Stomach smooth muscle (tissue), 2 donors: Measurements from ENCODE around the gene SPATA45.
"Not testable (repeated sequence)": the region's sequence is repeated elsewhere in the genome, so short reads cannot be mapped to it uniquely, and the experiment has no call there.

Experiments
- H3K27ac ChIP-seq: one replicate; pipeline ENCODE4 v1.7.0; 2013; ENCODE audit warnings: mild to moderate bottlenecking, low read length, inconsistent platforms
- H3K27me3 ChIP-seq, 2 donors: one replicate each; pipeline ENCODE4 v1.7.0; 2013; ENCODE audit warnings: low read length in 2 of 2; ENCODE audit not compliant: insufficient read depth in 2 of 2, control insufficient read depth in 1 of 2
- H3K36me3 ChIP-seq, 2 donors: one replicate each; pipeline ENCODE4 v1.7.0; 2013; ENCODE audit warnings: low read length in 2 of 2; ENCODE audit not compliant: control insufficient read depth in 2 of 2, insufficient read depth in 2 of 2
- H3K4me1 ChIP-seq: one replicate; pipeline ENCODE4 v1.7.0; 2013; ENCODE audit warnings: low read length; ENCODE audit not compliant: control insufficient read depth, insufficient read depth
- H3K4me3 ChIP-seq, 2 donors: one replicate each; pipeline ENCODE4 v1.7.0; 2013; ENCODE audit warnings: low read length in 2 of 2
- H3K9ac ChIP-seq, 2 donors: one replicate each; pipeline ENCODE4 v1.7.0; 2013; ENCODE audit warnings: low read length in 2 of 2, mild to moderate bottlenecking in 1 of 2
- H3K9me3 ChIP-seq, 2 donors: one replicate each; pipeline ENCODE4 v1.7.0; 2013; ENCODE audit warnings: low read length in 2 of 2; ENCODE audit not compliant: control insufficient read depth in 2 of 2
- donor health status: healthy.
- donor health status: Pancreatic carcinoma.

The SPATA45 gene

GRCh38 chr1:212847549-212847948 is at the start of gene SPATA45:
Gene SPATA45 (minus strand): TSS chr1:212847649. CDS start chr1:212836149, 11,500 bp downstream.
- no peak within 1 kb of the TSS for H3K27ac ChIP-seq
- H3K4me3 ChIP-seq: no peak within 1 kb of the TSS
- no peaks in the 10 kb centered on the region for H3K9me3 ChIP-seq
- no peaks in the 10 kb centered on the region for H3K27me3 ChIP-seq
- no peak within 1 kb of the TSS for H3K9ac ChIP-seq
- H3K4me1 ChIP-seq: no peaks in the 10 kb centered on the region
- H3K36me3 ChIP-seq: no peaks in the 10 kb centered on the region

- Histone ChIP-seq H3K36me3 (peaks cover 22 to 35% of the 10 kb centered on the region in 2 donors), H3K9ac (no peak overlapping the region), H3K9me3 (no peaks in the 10 kb centered on the region), H3K4me3 (no peak overlapping the region), H3K4me1 (no peaks in the 10 kb centered on the region), H3K27ac (no peak overlapping the region), H3K27me3 (no peaks in the 10 kb centered on the region)
Observed at GRCh38 chr1:212892108-212892507, 44.7 kb upstream of the SPATA45 start.

GRCh38 chr1:212884592-212884991 is 37.1 kb upstream of the SPATA45 start:
- Histone ChIP-seq H3K27ac (no peak overlapping the region), H3K9me3 (no peaks in the 10 kb centered on the region), H3K9ac (no peak overlapping the region), H3K36me3 (peaks cover 9 to 12% of the 10 kb centered on the region in 2 donors), H3K4me1 (no peaks in the 10 kb centered on the region), H3K27me3 (no peaks in the 10 kb centered on the region), H3K4me3 (no peak overlapping the region)

- no peaks in the 10 kb centered on the region for H3K4me1 ChIP-seq
- H3K27ac ChIP-seq: no peak overlapping the region
- H3K4me3 ChIP-seq: no peak overlapping the region
- peaks cover 1 to 2% of the 10 kb centered on the region in 2 donors for H3K36me3 ChIP-seq
- H3K9me3 ChIP-seq: no peaks in the 10 kb centered on the region
- no peak overlapping the region for H3K9ac ChIP-seq
- no peaks in the 10 kb centered on the region for H3K27me3 ChIP-seq
Observed at GRCh38 chr1:212879947-212880690, 32.7 kb upstream of the SPATA45 start.

- H3K36me3 ChIP-seq: peaks cover 5 to 6% of the 10 kb centered on the region in 2 donors
- no peaks in the 10 kb centered on the region for H3K4me1 ChIP-seq
- no peaks in the 10 kb centered on the region for H3K27me3 ChIP-seq
- no peak overlapping the region for H3K4me3 ChIP-seq
- no peaks in the 10 kb centered on the region for H3K9me3 ChIP-seq
- H3K9ac ChIP-seq: no peak overlapping the region
- no peak overlapping the region for H3K27ac ChIP-seq
Observed at GRCh38 chr1:212878418-212878817, 31.0 kb upstream of the SPATA45 start.

GRCh38 chr1:212873518-212873917 is 26.1 kb upstream of the SPATA45 start:
- no peaks in the 10 kb centered on the region for H3K4me1 ChIP-seq

GRCh38 chr1:212871976-212872375 is 24.5 kb upstream of the SPATA45 start:
- no peaks in the 10 kb centered on the region for H3K27me3 ChIP-seq
- no peaks in the 10 kb centered on the region for H3K9me3 ChIP-seq
- H3K4me3 ChIP-seq: no peak overlapping the region
- H3K4me1 ChIP-seq: no peaks in the 10 kb centered on the region
- H3K27ac ChIP-seq: no peak overlapping the region
- no peak overlapping the region for H3K9ac ChIP-seq
- H3K36me3 ChIP-seq: peaks cover 5 to 6% of the 10 kb centered on the region in 2 donors

More at GRCh38 chr1:212873518-212873917, 26.1 kb upstream of the SPATA45 start:
- H3K36me3 ChIP-seq: peaks cover 5 to 6% of the 10 kb centered on the region in 2 donors
- no peak overlapping the region for H3K27ac ChIP-seq
- no peaks in the 10 kb centered on the region for H3K9me3 ChIP-seq
- no peak overlapping the region for H3K9ac ChIP-seq
- no peaks in the 10 kb centered on the region for H3K27me3 ChIP-seq
- H3K4me3 ChIP-seq: no peak overlapping the region

GRCh38 chr1:212867192-212867591 is 19.7 kb upstream of the SPATA45 start:
- no peak overlapping the region for H3K27ac ChIP-seq
- H3K27me3 ChIP-seq: no peaks in the 10 kb centered on the region
- no peak overlapping the region for H3K4me3 ChIP-seq
- no peak overlapping the region for H3K9ac ChIP-seq
- no peaks in the 10 kb centered on the region for H3K4me1 ChIP-seq
- peaks cover 0 to 8% of the 10 kb centered on the region in 2 donors for H3K36me3 ChIP-seq
- no peaks in the 10 kb centered on the region for H3K9me3 ChIP-seq

GRCh38 chr1:212864201-212864600 is 16.8 kb upstream of the SPATA45 start:
- Histone ChIP-seq H3K4me1 (peaks cover 3% of the 10 kb centered on the region), H3K36me3 (peaks cover 2 to 8% of the 10 kb centered on the region in 2 donors), H3K27ac (no peak overlapping the region), H3K4me3 (no peak overlapping the region), H3K27me3 (no peaks in the 10 kb centered on the region), H3K9me3 (no peaks in the 10 kb centered on the region), H3K9ac (no peak overlapping the region)

- not testable (repeated sequence) for H3K27me3 ChIP-seq, H3K9me3 ChIP-seq, H3K27ac ChIP-seq, H3K4me3 ChIP-seq, H3K9ac ChIP-seq, H3K36me3 ChIP-seq, H3K4me1 ChIP-seq
Observed at GRCh38 chr1:212863345-212863744, 15.9 kb upstream of the SPATA45 start.

GRCh38 chr1:212862111-212862690 is 14.8 kb upstream of the SPATA45 start:
- Histone ChIP-seq H3K9me3 (no peaks in the 10 kb centered on the region), H3K4me1 (peaks cover 14% of the 10 kb centered on the region), H3K27me3 (no peaks in the 10 kb centered on the region), H3K9ac (no peak overlapping the region), H3K27ac (no peak overlapping the region), H3K36me3 (peaks cover 2 to 8% of the 10 kb centered on the region in 2 donors), H3K4me3 (no peak overlapping the region)
